NCI-H345 treated with DMSO at 0.1 percent for 48 hours (cell line): Measurements from ENCODE around the gene MDN1.

Source experiments
- DNase-seq: peaks from one replicate; lab custom pipeline; 2025; ENCODE audit not compliant: unreplicated experiment; lab: John Stamatoyannopoulos, UW

The MDN1 gene

GRCh38 chr6:89612121-89612520, 207.5 kb downstream of the MDN1 start:
- no peak for DNase-seq

- DNase-seq = no peak
Observed at GRCh38 chr6:89611666-89612065, 207.9 kb downstream of the MDN1 start.

GRCh38 chr6:89610149-89610642, 209.4 kb downstream of the MDN1 start:
- no peak for DNase-seq

GRCh38 chr6:89605861-89606260, 213.7 kb downstream of the MDN1 start:
- no peak for DNase-seq

- no peak for DNase-seq
Observed at GRCh38 chr6:89604653-89605052, 214.9 kb downstream of the MDN1 start.

GRCh38 chr6:89602166-89602565, 217.4 kb downstream of the MDN1 start:
- DNase-seq = no peak

GRCh38 chr6:89599727-89600126, 219.9 kb downstream of the MDN1 start:
- DNase-seq = no peak

- DNase-seq = no peak
Observed at GRCh38 chr6:89597988-89598387, 221.6 kb downstream of the MDN1 start.

GRCh38 chr6:89597372-89597771, 222.2 kb downstream of the MDN1 start:
- no peak for DNase-seq

GRCh38 chr6:89596484-89596883, 223.1 kb downstream of the MDN1 start:
- DNase-seq = no peak

GRCh38 chr6:89596056-89596455, 223.5 kb downstream of the MDN1 start:
- no peak for DNase-seq
